ENCODE results near the gene KCNQ2.
"Not testable (repeated sequence)": the region's sequence is repeated elsewhere in the genome, so short reads cannot be mapped to it uniquely, and the experiment has no call there.

Gene KCNQ2

DNA sequence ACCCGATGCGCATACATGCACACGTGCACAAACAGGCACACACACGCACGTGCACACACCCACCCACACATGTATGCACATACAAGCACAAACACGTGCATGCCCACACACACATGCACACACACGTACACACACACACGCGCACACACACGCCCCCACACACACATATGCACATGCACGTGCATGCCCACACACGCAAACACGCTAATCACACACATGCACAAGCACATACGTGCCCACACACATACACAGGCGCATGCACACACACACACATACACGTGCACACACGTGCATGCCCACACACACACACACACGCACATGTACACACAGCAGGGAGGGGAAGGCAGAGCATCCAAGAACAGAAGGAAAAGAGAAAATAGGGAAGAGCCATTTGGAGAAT is 84.5 kb downstream of the KCNQ2 start:
- no peaks in the 10 kb centered on the region for H3K4me1 ChIP-seq (ENCODE audit: control insufficient read depth, insufficient read depth, low read length, unreplicated experiment)
- H3K36me3 ChIP-seq (ENCODE audit: insufficient read depth, low read length): no peaks in the 10 kb centered on the region
- H2AFZ ChIP-seq (ENCODE audit: low read length, unreplicated experiment): no peak overlapping the region
- H3K27me3 ChIP-seq (ENCODE audit: insufficient read depth, low read length): peaks cover 11% of the 10 kb centered on the region; the same call in 1 of the 2 replicates
- no peaks in the 10 kb centered on the region for H3K79me2 ChIP-seq (ENCODE audit: control insufficient read depth, insufficient read depth, low read length, unreplicated experiment)
- H3K27ac ChIP-seq (ENCODE audit: low read depth, low read length): no peak overlapping the region
- no peak overlapping the region for H3K4me3 ChIP-seq (ENCODE audit: low read depth, low read length)

DNA sequence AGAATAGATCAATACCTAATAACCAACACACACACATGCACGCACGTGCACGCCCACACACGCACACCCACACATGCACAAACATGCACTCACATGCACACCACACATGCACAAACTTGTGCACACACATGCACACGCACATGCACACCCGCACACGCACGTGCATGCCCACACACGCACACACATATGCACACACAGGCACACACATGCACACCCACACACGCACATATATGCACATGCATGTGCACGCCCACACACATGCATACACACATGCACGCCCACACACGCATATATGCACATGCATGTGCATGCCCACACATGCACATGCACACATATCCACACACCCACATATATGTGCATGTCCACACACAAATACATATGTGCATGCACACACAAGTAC is 85.1 kb downstream of the KCNQ2 start:
- H2AFZ ChIP-seq (ENCODE audit: low read length, unreplicated experiment): no peak overlapping the region
- H3K79me2 ChIP-seq (ENCODE audit: control insufficient read depth, insufficient read depth, low read length, unreplicated experiment): no peaks in the 10 kb centered on the region
- no peak overlapping the region for H3K27ac ChIP-seq (ENCODE audit: low read depth, low read length)
- no peaks in the 10 kb centered on the region for H3K4me1 ChIP-seq (ENCODE audit: control insufficient read depth, insufficient read depth, low read length, unreplicated experiment)
- H3K4me3 ChIP-seq (ENCODE audit: low read depth, low read length): no peak overlapping the region
- H3K36me3 ChIP-seq (ENCODE audit: insufficient read depth, low read length): no peaks in the 10 kb centered on the region
- H3K27me3 ChIP-seq (ENCODE audit: insufficient read depth, low read length): peaks cover 11% of the 10 kb centered on the region; the same call in 1 of the 2 replicates

DNA sequence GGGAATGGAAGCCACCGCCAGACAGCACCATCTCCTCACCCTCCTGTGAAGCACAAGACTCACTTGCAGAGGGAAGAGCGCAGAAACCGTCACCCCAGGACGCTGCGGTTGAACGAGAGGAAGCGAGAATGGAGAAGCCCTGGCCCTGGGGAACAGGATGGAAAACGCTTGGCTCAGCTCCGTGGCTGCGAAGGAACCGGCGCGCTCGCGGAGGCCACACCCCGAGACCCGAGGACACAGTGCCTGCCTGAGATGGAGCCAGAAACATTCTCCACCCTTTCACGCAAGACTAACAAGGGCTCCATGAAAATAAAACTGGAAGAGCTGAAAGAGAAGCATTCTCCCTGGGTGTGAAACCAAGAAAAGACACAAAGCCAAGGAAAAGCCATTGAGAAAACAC is 86.0 kb downstream of the KCNQ2 start:
- H3K4me3 ChIP-seq (ENCODE audit: low read depth, low read length): no peak overlapping the region
- no peaks in the 10 kb centered on the region for H3K4me1 ChIP-seq (ENCODE audit: control insufficient read depth, insufficient read depth, low read length, unreplicated experiment)
- H3K79me2 ChIP-seq (ENCODE audit: control insufficient read depth, insufficient read depth, low read length, unreplicated experiment): no peaks in the 10 kb centered on the region
- H3K27me3 ChIP-seq (ENCODE audit: insufficient read depth, low read length): peaks cover 11% of the 10 kb centered on the region; the same call in 1 of the 2 replicates
- no peaks in the 10 kb centered on the region for H3K36me3 ChIP-seq (ENCODE audit: insufficient read depth, low read length)
- no peak overlapping the region for H3K27ac ChIP-seq (ENCODE audit: low read depth, low read length)
- H2AFZ ChIP-seq (ENCODE audit: low read length, unreplicated experiment): no peak overlapping the region

DNA sequence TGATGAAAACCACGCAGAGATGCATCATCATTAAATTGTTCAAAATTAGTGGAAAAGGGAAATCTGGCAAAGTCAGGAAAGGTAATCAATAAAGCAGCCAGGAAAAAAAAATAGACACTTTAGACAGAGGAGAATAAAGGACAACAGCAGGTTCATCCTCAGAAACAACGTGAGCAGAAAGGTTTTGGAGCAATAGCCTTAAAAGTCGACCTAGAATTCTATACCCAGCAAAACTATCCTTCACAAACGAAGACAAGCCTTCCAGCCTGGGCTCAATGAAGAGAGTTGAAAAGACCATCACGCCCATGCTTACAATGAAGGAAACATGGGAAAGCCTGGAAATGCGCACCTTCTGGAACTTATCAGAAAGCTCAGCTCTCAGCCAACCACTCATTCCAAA is 86.6 kb downstream of the KCNQ2 start:
- H3K4me1 ChIP-seq (ENCODE audit: control insufficient read depth, insufficient read depth, low read length, unreplicated experiment): no peaks in the 10 kb centered on the region
- no peak overlapping the region for H3K27ac ChIP-seq (ENCODE audit: low read depth, low read length)
- H3K36me3 ChIP-seq (ENCODE audit: insufficient read depth, low read length): no peaks in the 10 kb centered on the region
- peaks cover 11% of the 10 kb centered on the region; the same call in 1 of the 2 replicates for H3K27me3 ChIP-seq (ENCODE audit: insufficient read depth, low read length)
- no peaks in the 10 kb centered on the region for H3K79me2 ChIP-seq (ENCODE audit: control insufficient read depth, insufficient read depth, low read length, unreplicated experiment)
- no peak overlapping the region for H2AFZ ChIP-seq (ENCODE audit: low read length, unreplicated experiment)
- H3K4me3 ChIP-seq (ENCODE audit: low read depth, low read length): no peak overlapping the region

DNA sequence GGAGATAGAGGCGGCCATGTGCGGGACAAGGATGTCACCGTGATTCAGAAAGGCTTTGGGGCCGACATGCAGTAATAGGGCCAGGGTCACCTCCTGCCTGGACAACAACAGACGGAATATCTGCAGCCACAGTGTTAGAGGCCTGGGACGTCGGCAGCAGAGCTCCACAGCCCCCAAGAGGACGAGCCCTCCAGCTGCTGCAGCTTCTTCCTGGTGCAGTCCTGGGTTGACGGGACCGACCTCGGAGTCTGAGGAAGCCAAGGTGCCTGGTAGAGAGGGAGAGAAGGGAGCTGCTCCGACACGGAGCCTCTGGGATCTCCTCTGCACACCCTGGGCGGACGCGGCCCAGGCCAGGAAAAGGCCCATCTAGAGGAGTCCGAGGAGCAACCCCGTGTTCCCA is 88.1 kb downstream of the KCNQ2 start:
- Histone ChIP-seq H2AFZ (ENCODE audit: low read length, unreplicated experiment) (no peak overlapping the region), H3K36me3 (ENCODE audit: insufficient read depth, low read length) (no peaks in the 10 kb centered on the region), H3K4me1 (ENCODE audit: control insufficient read depth, insufficient read depth, low read length, unreplicated experiment) (no peaks in the 10 kb centered on the region), H3K27me3 (ENCODE audit: insufficient read depth, low read length) (peaks cover 9% of the 10 kb centered on the region; the same call in 1 of the 2 replicates), H3K79me2 (ENCODE audit: control insufficient read depth, insufficient read depth, low read length, unreplicated experiment) (no peaks in the 10 kb centered on the region), H3K4me3 (ENCODE audit: low read depth, low read length) (no peak overlapping the region), H3K27ac (ENCODE audit: low read depth, low read length) (no peak overlapping the region)

DNA sequence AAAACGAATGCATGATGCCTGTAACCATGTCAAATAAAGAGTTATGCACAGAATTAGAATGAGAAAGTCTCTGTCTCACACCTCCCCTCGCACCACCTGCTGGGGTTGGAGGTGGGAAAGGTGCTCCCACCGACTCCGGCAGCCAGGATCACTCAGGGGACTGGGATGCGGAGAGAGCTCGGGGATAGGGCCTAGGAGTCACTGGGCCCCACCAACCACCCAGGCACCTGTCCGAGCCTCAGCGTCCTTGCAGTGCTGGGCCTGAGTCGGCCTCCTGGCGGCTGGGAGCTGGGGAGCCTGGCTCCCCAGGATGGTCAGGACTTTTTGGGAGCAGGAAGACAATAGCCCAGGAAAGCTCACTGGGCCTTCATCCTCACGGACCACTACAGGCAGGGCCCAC is 88.9 kb downstream of the KCNQ2 start:
- Histone ChIP-seq H3K36me3 (ENCODE audit: insufficient read depth, low read length) (no peaks in the 10 kb centered on the region), H3K27me3 (ENCODE audit: insufficient read depth, low read length) (0 out of 2 replicates have a peak, but pooled peaks cover 7% of the 10 kb centered on the region), H3K4me1 (ENCODE audit: control insufficient read depth, insufficient read depth, low read length, unreplicated experiment) (no peaks in the 10 kb centered on the region), H2AFZ (ENCODE audit: low read length, unreplicated experiment) (no peak overlapping the region), H3K27ac (ENCODE audit: low read depth, low read length) (no peak overlapping the region), H3K79me2 (ENCODE audit: control insufficient read depth, insufficient read depth, low read length, unreplicated experiment) (no peaks in the 10 kb centered on the region), H3K4me3 (ENCODE audit: low read depth, low read length) (no peak overlapping the region)

DNA sequence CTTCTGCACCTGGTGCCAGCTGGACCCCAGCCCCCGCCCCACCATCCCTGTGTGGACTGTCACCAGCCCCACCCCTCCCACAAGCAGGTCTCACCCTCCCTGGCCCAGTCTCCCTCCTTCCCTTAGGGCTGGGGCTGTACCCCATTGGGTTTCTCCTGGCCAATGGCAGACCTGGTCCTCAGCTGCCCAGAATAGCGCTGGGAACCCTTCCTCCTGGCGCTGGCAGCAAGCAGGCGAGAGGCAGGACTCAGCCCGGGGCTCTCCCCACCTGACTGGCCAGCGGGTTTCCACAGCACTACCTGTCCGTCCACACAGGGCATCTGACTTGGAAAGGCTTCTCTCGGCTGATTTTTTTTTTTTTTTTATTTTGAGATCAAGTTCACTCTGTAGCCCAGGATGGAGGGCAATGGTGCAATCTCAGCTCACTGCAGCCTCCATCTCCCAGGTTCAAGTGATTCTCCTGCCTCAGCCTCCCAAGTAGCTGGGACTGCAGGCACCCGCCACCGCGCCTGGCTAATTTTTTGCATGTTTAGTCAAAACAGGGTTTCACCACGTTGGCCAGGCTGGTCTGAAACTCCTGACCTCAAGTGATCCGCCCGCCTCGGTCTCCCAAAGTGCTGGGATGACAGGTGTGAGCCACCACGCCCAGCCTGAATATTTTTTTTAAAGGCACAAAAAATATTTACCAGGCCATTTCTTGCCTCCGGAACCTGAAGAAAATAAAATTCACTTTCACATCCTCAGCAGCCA is 89.7 kb downstream of the KCNQ2 start:
- H3K79me2 ChIP-seq (ENCODE audit: control insufficient read depth, insufficient read depth, low read length, unreplicated experiment): no peaks in the 10 kb centered on the region
- no peaks in the 10 kb centered on the region for H3K4me1 ChIP-seq (ENCODE audit: control insufficient read depth, insufficient read depth, low read length, unreplicated experiment)
- no peaks in the 10 kb centered on the region for H3K36me3 ChIP-seq (ENCODE audit: insufficient read depth, low read length)
- no peak overlapping the region for H3K27ac ChIP-seq (ENCODE audit: low read depth, low read length)
- peaks cover 12% of the 10 kb centered on the region; the same call in 1 of the 2 replicates for H3K27me3 ChIP-seq (ENCODE audit: insufficient read depth, low read length)
- H3K4me3 ChIP-seq (ENCODE audit: low read depth, low read length): no peak overlapping the region
- H2AFZ ChIP-seq (ENCODE audit: low read length, unreplicated experiment): no peak overlapping the region

DNA sequence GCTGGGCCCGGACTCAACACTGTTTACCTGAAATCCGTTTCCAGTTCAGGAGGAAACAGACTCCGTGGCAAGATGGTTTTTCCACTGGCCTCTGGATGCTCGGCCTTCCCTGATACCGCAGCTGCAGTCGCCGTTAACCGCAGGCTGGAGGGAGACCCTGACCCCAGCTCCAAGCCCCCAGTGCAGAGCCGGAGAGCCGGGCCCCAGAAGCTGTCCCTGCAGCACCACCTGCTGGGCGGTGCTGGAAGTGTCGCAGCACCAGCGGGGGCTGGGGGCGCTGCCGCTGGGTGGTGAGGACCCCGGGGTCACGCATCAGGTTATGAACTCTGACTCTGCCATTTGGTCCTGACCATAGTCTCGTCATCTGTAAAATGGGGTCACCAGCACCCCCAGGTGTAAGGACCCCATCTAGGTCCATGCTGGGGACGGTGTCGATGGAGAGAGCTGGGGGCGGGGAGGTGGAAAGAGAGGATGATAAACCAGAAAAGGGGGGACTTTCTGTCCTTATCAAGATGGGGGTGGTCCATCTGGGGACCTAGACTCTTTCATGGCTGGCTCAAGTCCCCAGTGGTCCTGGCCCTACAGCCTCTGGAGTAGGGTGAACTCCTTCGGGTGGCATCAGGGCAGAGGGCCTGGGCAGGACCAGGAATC is 90.5 kb downstream of the KCNQ2 start:
- Histone ChIP-seq H3K79me2 (ENCODE audit: control insufficient read depth, insufficient read depth, low read length, unreplicated experiment) (no peaks in the 10 kb centered on the region), H3K36me3 (ENCODE audit: insufficient read depth, low read length) (no peaks in the 10 kb centered on the region), H3K4me1 (ENCODE audit: control insufficient read depth, insufficient read depth, low read length, unreplicated experiment) (no peaks in the 10 kb centered on the region), H3K4me3 (ENCODE audit: low read depth, low read length) (no peak overlapping the region), H3K27me3 (ENCODE audit: insufficient read depth, low read length) (peaks cover 18% of the 10 kb centered on the region; the same call in 1 of the 2 replicates), H3K27ac (ENCODE audit: low read depth, low read length) (no peak overlapping the region), H2AFZ (ENCODE audit: low read length, unreplicated experiment) (no peak overlapping the region)

DNA sequence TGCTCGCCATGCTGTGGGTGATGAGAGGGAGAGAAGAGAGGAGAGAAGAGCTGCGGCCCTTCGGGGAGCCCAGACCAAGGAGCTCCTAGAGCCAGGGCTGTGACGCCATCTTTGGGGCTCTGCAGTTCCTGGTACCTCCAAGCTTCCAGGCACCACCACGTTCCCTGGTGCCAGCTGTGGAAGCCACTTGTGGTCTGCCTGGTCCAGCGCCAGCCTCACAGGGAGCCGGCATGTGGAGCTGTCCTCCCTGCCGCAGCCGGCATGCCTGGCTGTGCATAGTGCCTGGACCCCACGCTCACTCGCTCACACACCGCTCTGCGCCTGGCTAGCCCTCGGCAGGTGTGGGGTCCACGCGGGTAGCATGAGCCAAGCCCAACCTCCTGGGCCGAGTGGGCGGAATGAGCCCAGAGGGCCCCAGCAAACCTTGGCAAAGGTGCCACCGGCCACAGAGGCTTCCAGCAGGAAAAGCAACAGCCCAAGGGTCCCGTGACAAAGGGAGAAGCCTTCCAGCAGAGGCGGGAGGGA is 92.0 kb downstream of the KCNQ2 start:
- no peak overlapping the region for H3K4me3 ChIP-seq (ENCODE audit: low read depth, low read length)
- no peaks in the 10 kb centered on the region for H3K36me3 ChIP-seq (ENCODE audit: insufficient read depth, low read length)
- H3K27me3 ChIP-seq (ENCODE audit: insufficient read depth, low read length): peaks cover 25% of the 10 kb centered on the region
- no peaks in the 10 kb centered on the region for H3K4me1 ChIP-seq (ENCODE audit: control insufficient read depth, insufficient read depth, low read length, unreplicated experiment)
- no peak overlapping the region for H3K27ac ChIP-seq (ENCODE audit: low read depth, low read length)
- H3K79me2 ChIP-seq (ENCODE audit: control insufficient read depth, insufficient read depth, low read length, unreplicated experiment): no peaks in the 10 kb centered on the region
- H2AFZ ChIP-seq (ENCODE audit: low read length, unreplicated experiment): no peak overlapping the region

DNA sequence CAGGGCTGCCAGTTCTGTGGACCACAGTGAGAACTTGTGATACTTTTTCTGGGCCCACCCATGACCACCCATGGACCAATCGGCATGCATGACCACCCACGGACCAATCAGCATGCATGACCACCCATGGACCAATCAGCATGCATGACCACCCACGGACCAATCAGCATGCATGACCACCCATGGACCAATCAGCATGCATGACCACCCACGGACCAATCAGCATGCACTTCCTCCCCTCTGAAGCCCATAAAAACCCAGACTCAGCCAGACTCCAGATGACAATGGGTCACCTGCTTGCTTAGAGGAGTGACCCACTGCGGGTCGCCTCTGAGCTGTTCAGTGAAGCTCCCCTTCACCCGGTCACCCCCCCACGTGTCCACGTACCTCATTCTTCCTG is 92.6 kb downstream of the KCNQ2 start:
- H3K36me3 ChIP-seq (ENCODE audit: insufficient read depth, low read length); H3K79me2 ChIP-seq (ENCODE audit: control insufficient read depth, insufficient read depth, low read length, unreplicated experiment); H3K27ac ChIP-seq (ENCODE audit: low read depth, low read length); H3K4me3 ChIP-seq (ENCODE audit: low read depth, low read length); H3K4me1 ChIP-seq (ENCODE audit: control insufficient read depth, insufficient read depth, low read length, unreplicated experiment); H2AFZ ChIP-seq (ENCODE audit: low read length, unreplicated experiment): not testable (repeated sequence)
- H3K27me3 ChIP-seq (ENCODE audit: insufficient read depth, low read length): peaks cover 26% of the 10 kb centered on the region

DNA sequence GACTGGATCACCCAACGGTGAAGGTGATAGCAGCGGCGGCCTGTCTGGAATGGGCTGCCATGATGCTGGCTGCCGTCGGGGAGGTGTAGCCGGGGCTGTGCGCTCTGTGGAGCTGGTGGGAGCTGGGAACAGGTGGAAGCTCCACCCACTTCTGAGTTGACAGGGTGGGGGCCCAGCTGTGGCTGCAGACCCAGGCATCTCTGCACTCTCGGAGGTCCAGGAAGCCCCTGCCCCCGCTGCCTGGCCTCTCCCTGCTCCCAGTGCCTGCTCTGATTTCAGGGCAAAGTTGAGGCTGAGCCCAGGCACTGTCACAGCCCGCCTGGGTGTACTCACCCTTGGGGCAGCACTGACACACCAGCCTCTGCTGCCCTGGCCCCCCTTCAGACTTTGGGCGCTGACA is 93.2 kb downstream of the KCNQ2 start:
- H3K4me1 ChIP-seq (ENCODE audit: control insufficient read depth, insufficient read depth, low read length, unreplicated experiment): no peaks in the 10 kb centered on the region
- no peak overlapping the region for H3K4me3 ChIP-seq (ENCODE audit: low read depth, low read length)
- H3K36me3 ChIP-seq (ENCODE audit: insufficient read depth, low read length): no peaks in the 10 kb centered on the region
- H3K27me3 ChIP-seq (ENCODE audit: insufficient read depth, low read length): peaks cover 30% of the 10 kb centered on the region
- no peaks in the 10 kb centered on the region for H3K79me2 ChIP-seq (ENCODE audit: control insufficient read depth, insufficient read depth, low read length, unreplicated experiment)
- no peak overlapping the region for H2AFZ ChIP-seq (ENCODE audit: low read length, unreplicated experiment)
- H3K27ac ChIP-seq (ENCODE audit: low read depth, low read length): no peak overlapping the region
